Activated T-cell treated with anti-CD3 and anti-CD28 coated beads, Interleukin-2, amount 50 U/mL, for 72 hours (primary cell): ENCODE measurements around the gene HOMER2. TPM values are rescaled to one million over a fixed set of nuclear protein-coding genes. Genes with fewer than 3 reads are reported as not detected.
"Not testable (repeated sequence)": the region's sequence is repeated elsewhere in the genome, so short reads cannot be mapped to it uniquely, and the experiment has no call there.

ENCODE experiments used
- ATAC-seq, 2 donors: fragments of 150-1000 bp; cut with Tn5 transposase; replicated peaks in 1 of 2; 2 replicates each; pipeline ENCODE4 v1.10.0; 2021; ENCODE audit warnings: moderate library complexity in 2 of 2, mild to moderate bottlenecking in 1 of 2
- DNase-seq, 2 donors: peaks; one replicate each; pipeline ENCODE4 v3.0.0; 2021 to 2022; ENCODE audit warnings: mixed read lengths in 1 of 2
- H3K27ac Mint-ChIP-seq: one replicate; pipeline ENCODE4 v1.8.0; 2022; ENCODE audit warnings: mild to moderate bottlenecking, moderate library complexity, mixed read lengths
- H3K27me3 Mint-ChIP-seq: one replicate; pipeline ENCODE4 v1.8.0; 2022; ENCODE audit warnings: low read depth, mixed read lengths
- H3K36me3 Mint-ChIP-seq, 2 donors: one replicate each; pipeline ENCODE4 v1.8.0; 2022; ENCODE audit warnings: mixed read lengths in 2 of 2, mild to moderate bottlenecking in 1 of 2; ENCODE audit not compliant: insufficient read depth in 2 of 2
- H3K4me1 Mint-ChIP-seq: one replicate; pipeline ENCODE4 v1.8.0; 2022; ENCODE audit warnings: low read depth, mixed read lengths
- H3K4me3 Mint-ChIP-seq, 2 donors: one replicate each; pipeline ENCODE4 v1.8.0; 2022; ENCODE audit warnings: mild to moderate bottlenecking in 2 of 2, mixed read lengths in 2 of 2, moderate library complexity in 2 of 2
- H3K9me3 Mint-ChIP-seq, 2 donors: one replicate each; pipeline ENCODE4 v1.8.0; 2022; ENCODE audit warnings: mixed read lengths in 2 of 2
- total RNA-seq, 2 donors: library from RNA; stranded (reverse); gene quantifications; one replicate each; pipeline ENCODE4 v1.2.3, GENCODE V29; 2022

Gene HOMER2
- total RNA-seq, 2 donors from 2014 or later = 9.6 to 10.9 TPM

- H3K27ac Mint-ChIP-seq = no peak overlapping the region
- DNase-seq (no peak), ATAC-seq (no peak)
- H3K27me3 Mint-ChIP-seq = peaks cover 5% of the 10 kb centered on the region
- no peaks in the 10 kb centered on the region for H3K4me1 Mint-ChIP-seq
- no peaks in the 10 kb centered on the region for H3K9me3 Mint-ChIP-seq
- no peaks in the 10 kb centered on the region for H3K36me3 Mint-ChIP-seq
- H3K4me3 Mint-ChIP-seq = no peak overlapping the region
Observed at GRCh38 chr15:82873000-82873680, 79.4 kb downstream of the HOMER2 start.

DNA sequence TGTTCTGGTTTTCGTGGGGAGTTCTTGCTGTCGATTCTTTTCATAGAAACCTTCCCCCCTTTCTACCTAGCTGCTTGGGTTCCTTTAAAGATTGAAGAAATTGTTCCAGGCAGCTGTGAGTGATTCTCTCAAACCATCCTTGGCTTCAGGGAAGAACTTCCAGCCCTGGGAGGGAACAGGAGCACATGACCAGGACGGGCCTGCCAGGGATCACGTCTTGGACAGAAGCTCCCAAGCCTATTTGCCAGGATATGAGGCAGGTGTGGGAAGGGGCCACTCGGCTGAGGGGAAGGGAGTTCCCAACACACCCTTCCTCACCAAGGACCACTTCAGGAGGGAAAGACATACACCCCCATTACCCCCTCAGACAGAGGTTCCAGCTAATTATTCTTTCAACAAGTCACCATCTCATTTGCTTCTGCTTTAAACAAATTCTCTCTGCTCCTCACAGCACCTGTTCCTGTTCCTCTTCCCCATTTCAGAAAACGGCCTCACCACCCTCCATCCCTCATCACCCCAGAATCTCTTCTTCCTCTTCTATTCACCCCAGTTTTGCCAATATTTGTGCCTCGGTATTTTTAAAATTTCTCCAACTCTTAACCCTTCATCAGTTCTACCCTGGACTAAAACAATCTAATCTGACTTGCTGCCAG is 80.6 kb downstream of the HOMER2 start:
- DNase-seq (no peak), ATAC-seq (no peak)
- Mint-ChIP-seq H3K4me1 (no peaks in the 10 kb centered on the region), H3K4me3 (no peak overlapping the region), H3K27ac (no peak overlapping the region), H3K36me3 (no peaks in the 10 kb centered on the region), H3K9me3 (no peaks in the 10 kb centered on the region), H3K27me3 (peaks cover 5% of the 10 kb centered on the region)

GRCh38 chr15:82871358-82871757 is 81.2 kb downstream of the HOMER2 start:
- Mint-ChIP-seq H3K4me3 (no peak overlapping the region), H3K27me3 (peaks cover 5% of the 10 kb centered on the region), H3K27ac (no peak overlapping the region), H3K9me3 (no peaks in the 10 kb centered on the region), H3K36me3 (no peaks in the 10 kb centered on the region), H3K4me1 (no peaks in the 10 kb centered on the region)
- ATAC-seq = no peak
- no peak for DNase-seq

DNA sequence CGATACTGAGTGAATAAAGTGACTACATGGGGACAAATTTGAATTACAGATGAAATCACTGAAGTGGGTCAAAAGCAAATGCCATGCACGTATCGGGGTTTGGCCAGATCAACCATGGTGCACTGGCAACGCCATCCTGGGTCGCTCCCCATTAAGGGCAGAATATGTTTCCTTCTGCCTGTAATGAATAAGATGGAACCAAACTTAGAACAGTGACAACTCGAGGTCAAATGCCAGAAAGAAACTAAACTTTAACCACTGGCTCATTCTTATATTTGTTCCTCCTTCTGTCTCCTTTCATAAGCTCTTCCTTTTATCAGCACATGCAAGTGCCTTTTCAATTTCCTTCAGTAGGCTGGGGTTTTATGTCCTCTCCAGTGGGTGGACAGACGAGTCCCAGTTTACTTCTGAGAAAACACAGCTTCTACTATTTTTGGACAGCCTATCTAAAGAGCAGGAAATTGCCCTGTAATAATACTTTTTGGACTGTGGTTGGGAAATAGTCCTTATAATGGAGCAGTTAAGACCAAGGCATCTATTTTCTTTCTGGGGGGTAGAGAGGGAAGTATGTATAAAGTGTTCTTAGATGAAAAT is 81.7 kb downstream of the HOMER2 start:
- DNase-seq (no peak), ATAC-seq (no peak)
- Mint-ChIP-seq H3K27ac (no peak overlapping the region), H3K4me1 (no peaks in the 10 kb centered on the region), H3K27me3 (peaks cover 5% of the 10 kb centered on the region), H3K36me3 (no peaks in the 10 kb centered on the region), H3K9me3 (no peaks in the 10 kb centered on the region), H3K4me3 (no peak overlapping the region)

DNA sequence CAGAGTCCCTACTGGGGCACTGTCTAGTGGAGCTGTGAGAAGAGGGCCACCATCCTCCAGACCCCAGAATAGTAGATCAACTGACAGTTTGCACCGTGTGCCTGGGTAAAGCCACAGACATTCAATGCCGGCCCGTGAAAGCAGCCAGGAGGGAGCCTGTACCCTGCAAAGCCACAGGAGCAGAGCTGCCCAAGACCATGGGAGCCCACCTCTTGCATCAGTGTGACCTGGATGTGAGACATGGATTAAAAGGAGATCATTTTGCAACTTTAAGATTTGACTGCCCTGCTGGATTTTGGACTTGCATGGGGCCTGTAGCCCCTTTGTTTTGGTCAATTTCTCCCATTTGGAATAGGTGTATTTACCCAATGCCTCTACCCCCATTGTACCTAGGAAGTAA is 86.5 kb downstream of the HOMER2 start:
- not testable (repeated sequence) for H3K36me3 Mint-ChIP-seq, H3K27me3 Mint-ChIP-seq, ATAC-seq, DNase-seq, H3K4me3 Mint-ChIP-seq, H3K4me1 Mint-ChIP-seq, H3K9me3 Mint-ChIP-seq, H3K27ac Mint-ChIP-seq

DNA sequence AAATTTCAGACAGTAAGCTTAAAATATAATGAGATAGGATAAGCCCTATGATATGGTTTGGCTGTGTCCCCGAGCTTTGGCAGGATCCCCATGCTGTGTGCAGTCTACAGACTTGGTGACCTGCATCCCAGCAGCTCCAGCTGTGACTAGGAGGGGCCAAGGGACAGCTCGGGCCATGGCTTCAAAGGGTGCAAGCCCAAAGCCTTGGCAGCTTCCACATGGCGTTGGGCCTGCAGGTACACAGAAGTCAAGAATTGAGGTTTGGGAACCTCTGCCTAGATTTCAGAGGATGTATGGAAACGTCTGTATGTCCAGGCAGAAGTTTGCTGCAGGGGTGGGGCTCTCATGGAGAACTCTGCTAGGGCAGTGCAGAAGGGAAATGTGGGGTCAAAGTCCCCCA is 86.9 kb downstream of the HOMER2 start:
- H3K36me3 Mint-ChIP-seq, H3K4me3 Mint-ChIP-seq, ATAC-seq, H3K9me3 Mint-ChIP-seq, H3K4me1 Mint-ChIP-seq, H3K27me3 Mint-ChIP-seq, H3K27ac Mint-ChIP-seq, DNase-seq: not testable (repeated sequence)

DNA sequence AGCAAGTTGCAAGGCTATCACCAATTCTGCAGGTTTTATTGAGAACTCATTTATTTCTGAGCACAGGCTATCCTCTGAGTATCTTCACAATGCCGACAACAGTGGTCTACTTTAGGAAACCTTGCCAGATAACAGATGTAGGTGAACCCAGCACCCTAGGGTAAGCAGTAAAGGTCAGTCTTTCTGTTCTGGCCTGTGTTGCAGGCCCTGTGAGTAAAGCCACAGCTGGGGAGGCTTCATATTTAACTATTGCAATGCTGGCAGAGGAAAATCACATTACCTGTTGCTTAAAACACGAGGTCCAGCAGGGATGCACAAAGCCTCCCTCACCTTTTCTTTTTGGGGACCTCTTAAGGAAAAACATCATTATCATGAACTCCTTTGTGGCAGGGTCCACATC is 87.6 kb downstream of the HOMER2 start:
- ATAC-seq (no peak), DNase-seq (no peak)
- Mint-ChIP-seq H3K4me3 (no peak overlapping the region), H3K36me3 (no peaks in the 10 kb centered on the region), H3K4me1 (no peaks in the 10 kb centered on the region), H3K27ac (no peak overlapping the region), H3K9me3 (no peaks in the 10 kb centered on the region), H3K27me3 (no peaks in the 10 kb centered on the region)

- Mint-ChIP-seq H3K4me1 (no peaks in the 10 kb centered on the region), H3K27ac (no peak overlapping the region), H3K36me3 (no peaks in the 10 kb centered on the region), H3K9me3 (no peaks in the 10 kb centered on the region), H3K4me3 (no peak overlapping the region), H3K27me3 (no peaks in the 10 kb centered on the region)
- DNase-seq = no peak
- no peak for ATAC-seq
Observed at GRCh38 chr15:82862886-82863285, 89.6 kb downstream of the HOMER2 start.

DNA sequence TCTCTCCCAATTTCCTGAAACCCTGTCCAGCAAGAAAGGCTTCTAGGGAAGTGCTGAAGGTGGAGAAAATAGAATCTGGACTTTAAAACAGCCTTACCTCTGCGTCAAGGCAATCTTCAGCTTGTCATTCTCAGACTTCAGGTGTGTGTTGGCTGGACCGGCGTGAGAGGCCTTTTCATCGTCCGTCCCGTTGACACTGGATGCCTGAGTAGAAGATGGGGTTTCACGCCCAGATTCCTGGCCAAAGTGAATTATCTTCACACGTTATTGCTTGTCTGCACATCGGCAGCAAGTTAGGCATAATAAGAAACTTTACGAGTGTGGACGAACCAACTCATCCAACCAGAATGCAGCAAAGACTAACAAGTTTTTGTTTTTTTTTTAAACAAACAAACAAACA is 93.6 kb downstream of the HOMER2 start:
- Mint-ChIP-seq H3K27me3 (no peaks in the 10 kb centered on the region), H3K9me3 (no peaks in the 10 kb centered on the region), H3K4me3 (no peak overlapping the region), H3K27ac (no peak overlapping the region), H3K4me1 (peaks cover 5% of the 10 kb centered on the region), H3K36me3 (no peaks in the 10 kb centered on the region)
- ATAC-seq = no peak
- DNase-seq = no peak

- Mint-ChIP-seq H3K27ac (no peak overlapping the region), H3K9me3 (no peaks in the 10 kb centered on the region), H3K4me3 (no peak overlapping the region), H3K27me3 (no peaks in the 10 kb centered on the region), H3K4me1 (peaks cover 5% of the 10 kb centered on the region), H3K36me3 (no peaks in the 10 kb centered on the region)
- ATAC-seq (no peak), DNase-seq (no peak)
Observed at GRCh38 chr15:82856397-82857170, 95.9 kb downstream of the HOMER2 start.

- H3K36me3 Mint-ChIP-seq = no peaks in the 10 kb centered on the region
- no peak overlapping the region for H3K4me3 Mint-ChIP-seq
- no peak overlapping the region for H3K27ac Mint-ChIP-seq
- no peaks in the 10 kb centered on the region for H3K9me3 Mint-ChIP-seq
- ATAC-seq (no peak), DNase-seq (no peak)
- no peaks in the 10 kb centered on the region for H3K27me3 Mint-ChIP-seq
- H3K4me1 Mint-ChIP-seq = peaks cover 5% of the 10 kb centered on the region
Observed at GRCh38 chr15:82855286-82856100, 97.0 kb downstream of the HOMER2 start.

DNA sequence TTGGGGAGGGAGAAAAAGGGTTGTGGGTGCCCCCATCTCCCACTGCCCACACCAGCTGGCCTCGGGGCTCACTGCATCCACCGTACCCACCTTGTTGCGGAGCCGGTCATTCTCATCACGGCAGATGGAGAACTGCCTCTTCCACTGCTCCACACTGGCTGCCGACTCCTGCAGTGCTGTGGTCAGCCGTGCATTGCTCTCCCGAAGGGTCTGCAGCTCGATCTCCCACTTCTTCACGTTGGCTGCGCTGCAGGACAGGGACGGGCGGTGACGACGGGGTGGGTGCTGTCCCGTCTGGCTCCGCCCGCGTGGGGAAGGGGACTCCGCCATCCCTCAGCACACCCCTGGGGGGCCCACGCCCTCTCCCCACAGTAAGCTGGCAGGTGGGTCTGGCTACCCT is 98.0 kb downstream of the HOMER2 start:
- DNase-seq = no peak
- ATAC-seq = no peak
- Mint-ChIP-seq H3K27me3 (no peaks in the 10 kb centered on the region), H3K36me3 (no peaks in the 10 kb centered on the region), H3K4me3 (no peak overlapping the region), H3K9me3 (no peaks in the 10 kb centered on the region), H3K4me1 (peaks cover 10% of the 10 kb centered on the region), H3K27ac (no peak overlapping the region)
